ENCODE data around the gene STRBP.

- TF ChIP-seq CTCF (IDR thresholded peaks at IDR 0.05) (no peak), POLR2A (IDR thresholded peaks at IDR 0.05) (no peak), EP300 (IDR thresholded peaks at IDR 0.05) (no peak)
Observed at GRCh38 chr9:123111427-123112014, 156.9 kb downstream of the STRBP start.
